Panc1 (cell line): ENCODE data around the gene RBKS. TPM values are rescaled to one million over a fixed set of nuclear protein-coding genes. Genes with fewer than 3 reads are reported as not detected.

Experiments used
- ATAC-seq: fragments of 200-7000 bp; cut with Tn5 transposase; 2 replicates; pipeline ENCODE4 v1.9.1; 2020; ENCODE audit warnings: mild to moderate bottlenecking, moderate library complexity
- BruUV-seq: library from RNA; stranded (reverse); fragments of 400-500 nt; replicated peaks from 2 replicates; lab custom pipeline; 2021; lab: Mats Ljungman, UMichigan
- CTCF ChIA-PET: fragments of 300-600 bp; sonication (Branson Sonifier 250); formaldehyde crosslinking; loops from one replicate; lab custom pipeline; 2022; ENCODE audit warnings: antibody characterized with exemption; lab: Charles Lee
- POLR2A ChIA-PET: fragments of 300-600 bp; sonication (Branson Sonifier 250); formaldehyde crosslinking; loops from one replicate; lab custom pipeline; 2022; ENCODE audit warnings: antibody characterized with exemption; lab: Charles Lee
- DNase-seq: peaks from one replicate; pipeline ENCODE4 v3.0.0-alpha.2; 2010; ENCODE audit warnings: low read depth, low spot score
- H3K27ac ChIP-seq: 2 replicates; pipeline ENCODE4 v1.5.1; 2011; ENCODE audit warnings: mild to moderate bottlenecking, low read length, inconsistent platforms
- H3K27me3 ChIP-seq: fragments of 200-500 bp; sonication (Bioruptor generic); 2 replicates; pipeline ENCODE4 v1.6.0; 2014; ENCODE audit warnings: low read length, inconsistent platforms; ENCODE audit not compliant: control insufficient read depth, insufficient read depth
- H3K36me3 ChIP-seq: fragments of 200-500 bp; sonication (Bioruptor generic); 2 replicates; pipeline ENCODE4 v1.5.1; 2014; ENCODE audit warnings: inconsistent platforms, mild to moderate bottlenecking, low read length, moderate library complexity; ENCODE audit not compliant: control insufficient read depth, insufficient read depth
- H3K4me1 ChIP-seq: 2 replicates; pipeline ENCODE4 v1.5.1; 2011; ENCODE audit warnings: inconsistent platforms, mild to moderate bottlenecking, low read length, moderate library complexity; ENCODE audit not compliant: control insufficient read depth, insufficient read depth
- H3K4me3 ChIP-seq, 2 experiments: 2 replicates each; pipeline ENCODE4 v1.5.1; 2011 to 2012; ENCODE audit warnings: low read depth in 2 of 2, low read length in 2 of 2, mild to moderate bottlenecking in 2 of 2, inconsistent platforms in 1 of 2, moderate library complexity in 1 of 2
- H3K9me3 ChIP-seq: fragments of 200-500 bp; sonication (Bioruptor generic); 2 replicates; pipeline ENCODE4 v1.5.1; 2014; ENCODE audit warnings: low read depth, mild to moderate bottlenecking, inconsistent platforms, low read length, moderate library complexity; ENCODE audit not compliant: control insufficient read depth, insufficient read depth
- POLR2AphosphoS5 ChIP-seq: IDR thresholded peaks from 2 replicates; pipeline ENCODE4 v1.6.1; 2012; ENCODE audit warnings: mild to moderate bottlenecking, low read depth, low read length, moderate library complexity
- SIN3A ChIP-seq: IDR thresholded peaks from 2 replicates; pipeline ENCODE4 v1.6.1; 2012; ENCODE audit warnings: low read depth, mild to moderate bottlenecking, low read length, moderate library complexity, borderline replicate concordance; ENCODE audit not compliant: insufficient read depth
- TCF7L2 ChIP-seq: IDR thresholded peaks from 2 replicates; pipeline ENCODE4 v1.6.1; 2011; ENCODE audit warnings: mild to moderate bottlenecking, low read depth, low read length, inconsistent platforms
- in situ Hi-C: cut with HindIII; loops from 2 replicates; pipeline ENCODE4 v1.10.0; 2016; ENCODE audit warnings: low sequenced_read_pairs, low pct_unique_long_range_greater_than_20kb
- intact Hi-C: fragments of 100-400 bp; cut with micrococcal nuclease; formaldehyde crosslinking; loops from one replicate; pipeline ENCODE4 v1.10.0; 2022; ENCODE audit not compliant: unreplicated experiment
- total RNA-seq: library from RNA; stranded (reverse); gene quantifications from one replicate; pipeline ENCODE4 v1.2.1, GENCODE V29; 2021; ENCODE audit not compliant: unreplicated experiment
- TF ChIP-seq, protein P1 (sequence below): fragments of 450-650 bp; IDR thresholded peaks from 2 replicates; pipeline ENCODE4 v1.5.1; 2017; ENCODE audit warnings: mild to moderate bottlenecking
- TF ChIP-seq, protein P2 (sequence below), 2 experiments: IDR thresholded peaks; 2 replicates each; pipeline ENCODE4 v1.6.1; 2011 to 2012; ENCODE audit warnings: low read depth in 2 of 2, control low read depth in 1 of 2, low read length in 1 of 2, mild to moderate bottlenecking in 1 of 2, moderate library complexity in 1 of 2; ENCODE audit not compliant: insufficient read depth in 1 of 2

RBKS gene
- total RNA-seq, 1 experiment from 2014 or later, result 2.2 TPM

DNA sequence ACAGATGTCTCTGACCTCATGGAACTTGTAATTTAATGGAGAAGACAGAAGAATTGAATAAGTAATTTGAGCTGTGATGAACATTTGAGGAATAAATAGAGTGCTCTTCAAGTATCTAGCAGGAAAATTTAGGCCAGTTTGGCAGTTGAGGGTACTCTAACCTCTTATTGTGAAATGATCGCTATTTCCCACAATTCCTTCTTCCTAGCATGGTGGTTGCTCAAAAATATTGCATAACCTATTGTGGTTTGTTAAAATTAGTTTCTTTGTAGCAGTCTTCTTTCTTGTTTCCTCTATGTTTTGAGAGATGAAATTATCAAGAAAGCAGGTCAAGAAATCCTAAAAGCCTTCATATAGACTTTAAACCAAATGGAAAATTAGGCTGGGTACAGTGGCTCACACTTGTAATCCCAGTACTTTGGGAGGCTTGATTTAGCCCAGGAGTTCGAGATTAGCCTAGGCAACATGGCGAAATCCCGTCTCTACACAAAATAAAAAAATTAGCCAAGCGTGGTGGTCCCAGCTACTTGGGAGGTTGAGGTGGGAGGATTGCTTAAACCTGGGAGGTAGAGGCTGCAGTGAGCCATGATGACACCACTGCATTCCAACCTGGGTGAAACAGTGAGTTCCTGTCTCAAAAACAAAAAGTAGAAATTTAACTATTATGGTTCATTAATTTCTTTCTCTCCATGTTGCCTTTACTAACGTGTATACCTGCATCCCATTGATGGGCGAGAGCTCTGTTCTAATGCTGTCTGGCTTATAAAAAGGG lies 58.7 kb downstream of the RBKS start:
- DNase-seq (no peak), ATAC-seq (no peak)
- no peak for TF ChIP-seq POLR2AphosphoS5
- TF ChIP-seq SIN3A, result no peak
- TF ChIP-seq, protein P1, sequence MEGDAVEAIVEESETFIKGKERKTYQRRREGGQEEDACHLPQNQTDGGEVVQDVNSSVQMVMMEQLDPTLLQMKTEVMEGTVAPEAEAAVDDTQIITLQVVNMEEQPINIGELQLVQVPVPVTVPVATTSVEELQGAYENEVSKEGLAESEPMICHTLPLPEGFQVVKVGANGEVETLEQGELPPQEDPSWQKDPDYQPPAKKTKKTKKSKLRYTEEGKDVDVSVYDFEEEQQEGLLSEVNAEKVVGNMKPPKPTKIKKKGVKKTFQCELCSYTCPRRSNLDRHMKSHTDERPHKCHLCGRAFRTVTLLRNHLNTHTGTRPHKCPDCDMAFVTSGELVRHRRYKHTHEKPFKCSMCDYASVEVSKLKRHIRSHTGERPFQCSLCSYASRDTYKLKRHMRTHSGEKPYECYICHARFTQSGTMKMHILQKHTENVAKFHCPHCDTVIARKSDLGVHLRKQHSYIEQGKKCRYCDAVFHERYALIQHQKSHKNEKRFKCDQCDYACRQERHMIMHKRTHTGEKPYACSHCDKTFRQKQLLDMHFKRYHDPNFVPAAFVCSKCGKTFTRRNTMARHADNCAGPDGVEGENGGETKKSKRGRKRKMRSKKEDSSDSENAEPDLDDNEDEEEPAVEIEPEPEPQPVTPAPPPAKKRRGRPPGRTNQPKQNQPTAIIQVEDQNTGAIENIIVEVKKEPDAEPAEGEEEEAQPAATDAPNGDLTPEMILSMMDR, result no peak
- no peak for TF ChIP-seq TCF7L2
- TF ChIP-seq, protein P2, sequence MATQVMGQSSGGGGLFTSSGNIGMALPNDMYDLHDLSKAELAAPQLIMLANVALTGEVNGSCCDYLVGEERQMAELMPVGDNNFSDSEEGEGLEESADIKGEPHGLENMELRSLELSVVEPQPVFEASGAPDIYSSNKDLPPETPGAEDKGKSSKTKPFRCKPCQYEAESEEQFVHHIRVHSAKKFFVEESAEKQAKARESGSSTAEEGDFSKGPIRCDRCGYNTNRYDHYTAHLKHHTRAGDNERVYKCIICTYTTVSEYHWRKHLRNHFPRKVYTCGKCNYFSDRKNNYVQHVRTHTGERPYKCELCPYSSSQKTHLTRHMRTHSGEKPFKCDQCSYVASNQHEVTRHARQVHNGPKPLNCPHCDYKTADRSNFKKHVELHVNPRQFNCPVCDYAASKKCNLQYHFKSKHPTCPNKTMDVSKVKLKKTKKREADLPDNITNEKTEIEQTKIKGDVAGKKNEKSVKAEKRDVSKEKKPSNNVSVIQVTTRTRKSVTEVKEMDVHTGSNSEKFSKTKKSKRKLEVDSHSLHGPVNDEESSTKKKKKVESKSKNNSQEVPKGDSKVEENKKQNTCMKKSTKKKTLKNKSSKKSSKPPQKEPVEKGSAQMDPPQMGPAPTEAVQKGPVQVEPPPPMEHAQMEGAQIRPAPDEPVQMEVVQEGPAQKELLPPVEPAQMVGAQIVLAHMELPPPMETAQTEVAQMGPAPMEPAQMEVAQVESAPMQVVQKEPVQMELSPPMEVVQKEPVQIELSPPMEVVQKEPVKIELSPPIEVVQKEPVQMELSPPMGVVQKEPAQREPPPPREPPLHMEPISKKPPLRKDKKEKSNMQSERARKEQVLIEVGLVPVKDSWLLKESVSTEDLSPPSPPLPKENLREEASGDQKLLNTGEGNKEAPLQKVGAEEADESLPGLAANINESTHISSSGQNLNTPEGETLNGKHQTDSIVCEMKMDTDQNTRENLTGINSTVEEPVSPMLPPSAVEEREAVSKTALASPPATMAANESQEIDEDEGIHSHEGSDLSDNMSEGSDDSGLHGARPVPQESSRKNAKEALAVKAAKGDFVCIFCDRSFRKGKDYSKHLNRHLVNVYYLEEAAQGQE (IDR thresholded peaks at IDR 0.05; ENCODE audit: insufficient read depth in 1 of 2, low read depth in 2 of 2, low read length in 1 of 2), result no peak
- Histone ChIP-seq H3K9me3 (no peaks in the 10 kb centered on the region), H3K4me1 (no peaks in the 10 kb centered on the region), H3K27me3 (no peaks in the 10 kb centered on the region), H3K4me3 (no peak overlapping the region), H3K27ac (no peak overlapping the region), H3K36me3 (no peaks in the 10 kb centered on the region)
- intact Hi-C loops (no loop called here), in situ Hi-C loops (no loop called here)
- ChIA-PET CTCF (no interaction called here), POLR2A (no interaction called here)
- BruUV-seq, result no TSS peak

DNA sequence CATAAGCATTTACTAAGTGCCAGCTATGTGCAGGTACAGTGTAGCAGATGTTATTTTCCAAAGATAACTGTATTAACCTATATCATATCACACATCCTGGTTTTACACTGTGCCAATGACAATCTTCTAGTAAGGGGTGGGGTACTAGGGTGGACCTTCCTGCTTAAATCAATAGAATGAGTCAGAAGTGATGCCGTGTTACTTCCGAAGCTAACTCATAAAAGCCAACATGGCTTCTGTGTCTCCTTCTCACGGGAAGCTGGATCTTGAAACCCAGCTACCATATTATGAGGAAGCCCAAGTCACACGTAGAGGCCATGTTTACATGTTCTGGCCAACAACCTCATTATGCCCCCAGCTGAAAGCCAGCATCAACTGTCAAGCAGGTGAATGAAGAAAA lies 59.5 kb downstream of the RBKS start:
- DNase-seq, result no peak
- ATAC-seq, result no peak
- Histone ChIP-seq H3K4me3 (no peak overlapping the region), H3K36me3 (no peaks in the 10 kb centered on the region), H3K27ac (no peak overlapping the region), H3K27me3 (no peaks in the 10 kb centered on the region), H3K9me3 (no peaks in the 10 kb centered on the region), H3K4me1 (no peaks in the 10 kb centered on the region)
- CTCF ChIA-PET, result no interaction called here
- no TSS peak for BruUV-seq
- intact Hi-C loops, result no loop called here
- POLR2A ChIA-PET, result no interaction called here
- no peak for TF ChIP-seq TCF7L2
- TF ChIP-seq, protein P1, result no peak
- no peak for TF ChIP-seq SIN3A
- TF ChIP-seq POLR2AphosphoS5, result no peak
- TF ChIP-seq, protein P2 (IDR thresholded peaks at IDR 0.05; ENCODE audit: insufficient read depth in 1 of 2, low read depth in 2 of 2, low read length in 1 of 2), result no peak
- in situ Hi-C loops, result no loop called here
